Mesenchymal stem cell (in vitro differentiated cells and primary cell): ENCODE results near the gene ARSG.

Experiments
- DNase-seq: peaks from one replicate; pipeline ENCODE4 v3.0.0-alpha.2; 2013
- H2AFZ ChIP-seq: one replicate; pipeline ENCODE4 v1.6.1; 2013; ENCODE audit warnings: low read depth, mild to moderate bottlenecking, control low read depth, inconsistent platforms, low read length, moderate library complexity
- H2AK5ac ChIP-seq: 2 replicates; pipeline ENCODE4 v1.6.1; 2013; ENCODE audit warnings: low read length, moderate library complexity, mild to moderate bottlenecking, inconsistent platforms; ENCODE audit not compliant: severe bottlenecking
- H2BK120ac ChIP-seq: one replicate; pipeline ENCODE4 v1.6.1; 2013; ENCODE audit warnings: low read depth, mild to moderate bottlenecking, inconsistent platforms, low read length, moderate library complexity
- H2BK12ac ChIP-seq, 2 experiments: one replicate each; pipeline ENCODE4 v1.6.1; 2013; ENCODE audit warnings: inconsistent platforms in 2 of 2, low read length in 2 of 2, mild to moderate bottlenecking in 2 of 2, moderate library complexity in 2 of 2, control low read depth in 1 of 2
- H2BK15ac ChIP-seq: one replicate; pipeline ENCODE4 v1.6.1; 2013; ENCODE audit warnings: mild to moderate bottlenecking, low read depth, inconsistent platforms; ENCODE audit not compliant: poor library complexity, severe bottlenecking
- H2BK5ac ChIP-seq: 2 replicates; pipeline ENCODE4 v1.6.1; 2013; ENCODE audit warnings: low read depth, mild to moderate bottlenecking, low read length, control low read depth, inconsistent platforms; ENCODE audit not compliant: poor library complexity, severe bottlenecking
- H3K14ac ChIP-seq, 2 experiments: one replicate each; pipeline ENCODE4 v1.6.1; 2013; ENCODE audit warnings: inconsistent platforms in 2 of 2, low read length in 2 of 2, control low read depth in 1 of 2, mild to moderate bottlenecking in 1 of 2, moderate library complexity in 1 of 2
- H3K18ac ChIP-seq, 2 experiments: one replicate each; pipeline ENCODE4 v1.6.1; 2013; ENCODE audit warnings: inconsistent platforms in 2 of 2, low read length in 2 of 2, control low read depth in 1 of 2, low read depth in 1 of 2, mild to moderate bottlenecking in 1 of 2
- H3K23ac ChIP-seq, 2 experiments: one replicate each; pipeline ENCODE4 v1.6.1; 2013; ENCODE audit warnings: inconsistent platforms in 2 of 2, low read length in 2 of 2, mild to moderate bottlenecking in 2 of 2, moderate library complexity in 2 of 2, control low read depth in 1 of 2
- H3K27ac ChIP-seq: 2 replicates; pipeline ENCODE4 v1.5.1; 2013; ENCODE audit warnings: mild to moderate bottlenecking, moderate library complexity, low read length, control low read depth, inconsistent platforms; ENCODE audit not compliant: poor library complexity, severe bottlenecking
- H3K27me3 ChIP-seq, 2 experiments: 2 replicates each; pipeline versions ENCODE4 v1.6.1 to v1.7.0; 2013; ENCODE audit warnings: low read length in 2 of 2, mild to moderate bottlenecking in 2 of 2, moderate library complexity in 2 of 2, control low read depth in 1 of 2, inconsistent platforms in 1 of 2; ENCODE audit not compliant: control insufficient read depth in 1 of 2, insufficient read depth in 1 of 2
- H3K36me3 ChIP-seq, 2 experiments: 2 replicates each; pipeline versions ENCODE4 v1.6.1 to v1.7.0; 2013; ENCODE audit warnings: low read length in 2 of 2, control low read depth in 1 of 2, inconsistent platforms in 1 of 2, low read depth in 1 of 2, mild to moderate bottlenecking in 1 of 2; ENCODE audit not compliant: insufficient read depth in 2 of 2, control insufficient read depth in 1 of 2
- H3K4ac ChIP-seq, 2 experiments: one replicate each; pipeline ENCODE4 v1.6.1; 2013; ENCODE audit warnings: inconsistent platforms in 2 of 2, low read length in 2 of 2, mild to moderate bottlenecking in 2 of 2, moderate library complexity in 2 of 2, control low read depth in 1 of 2, low read depth in 1 of 2
- H3K4me1 ChIP-seq: 2 replicates; pipeline ENCODE4 v1.6.1; 2013; ENCODE audit warnings: low read depth, low read length, control low read depth; ENCODE audit not compliant: control insufficient read depth, insufficient read depth
- H3K4me2 ChIP-seq: 2 replicates; pipeline ENCODE4 v1.6.1; 2013; ENCODE audit warnings: low read length, mild to moderate bottlenecking, inconsistent platforms; ENCODE audit not compliant: poor library complexity, severe bottlenecking
- H3K4me3 ChIP-seq, 2 experiments: 2 replicates each; pipeline versions ENCODE4 v1.5.1 to v1.7.0; 2013; ENCODE audit warnings: low read length in 2 of 2, mild to moderate bottlenecking in 2 of 2, control low read depth in 1 of 2, low read depth in 1 of 2; ENCODE audit not compliant: insufficient read depth in 1 of 2
- H3K79me1 ChIP-seq: replicated peaks from 2 replicates; pipeline ENCODE4 v1.6.1; 2013; ENCODE audit warnings: mild to moderate bottlenecking, control low read depth, low read length, inconsistent platforms; ENCODE audit not compliant: poor library complexity, severe bottlenecking
- H3K9ac ChIP-seq: 2 replicates; pipeline ENCODE4 v1.7.0; 2013; ENCODE audit warnings: mild to moderate bottlenecking, low read length, moderate library complexity
- H3K9me3 ChIP-seq: 2 replicates; pipeline ENCODE4 v1.7.0; 2013; ENCODE audit warnings: mild to moderate bottlenecking, low read length; ENCODE audit not compliant: control insufficient read depth
- H4K8ac ChIP-seq: one replicate; pipeline ENCODE4 v1.6.1; 2013; ENCODE audit warnings: inconsistent platforms, mild to moderate bottlenecking, low read length, moderate library complexity
- H4K91ac ChIP-seq: one replicate; pipeline ENCODE4 v1.6.1; 2013; ENCODE audit warnings: mild to moderate bottlenecking, low read length, inconsistent platforms
- WGBS: methylation state at CpG from one replicate; pipeline ENCODE4 v1.1.7; 2013; ENCODE audit warnings: mixed read lengths; 5-methylcytosine and 5-hydroxymethylcytosine counted together

Gene ARSG

DNA sequence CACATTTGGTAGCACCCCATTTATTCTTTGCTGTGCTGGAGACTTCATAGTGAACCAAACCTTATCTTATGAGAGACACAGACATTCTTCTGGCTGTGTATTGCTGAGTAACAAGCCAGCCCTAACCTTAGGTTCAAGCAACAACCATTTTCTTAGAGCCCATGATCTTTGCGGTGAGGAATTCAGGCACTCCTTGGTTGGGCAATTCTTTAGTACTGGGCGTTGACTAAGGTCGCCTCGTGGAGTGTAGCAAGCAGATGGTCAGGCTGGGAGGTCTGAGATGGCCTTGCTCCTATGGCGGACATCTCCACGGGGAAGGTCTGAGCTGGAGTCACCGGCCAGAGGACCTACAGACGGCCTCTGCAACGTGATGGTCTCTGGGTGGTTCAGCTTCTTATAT lies 43.1 kb downstream of the ARSG start:
- no peak overlapping the region for H3K4me3 ChIP-seq
- 86% methylated on average over 9 of the region's 9 CpGs for WGBS
- no peak overlapping the region for H3K18ac ChIP-seq
- H3K9me3 ChIP-seq = no peaks in the 10 kb centered on the region
- H3K27me3 ChIP-seq = no peaks in the 10 kb centered on the region
- H3K36me3 ChIP-seq = no peaks in the 10 kb centered on the region
- no peak overlapping the region for H2BK120ac ChIP-seq
- H4K91ac ChIP-seq = no peak overlapping the region
- H2BK12ac ChIP-seq = no peak overlapping the region
- H3K4ac ChIP-seq = no peak overlapping the region
- no peak overlapping the region for H4K8ac ChIP-seq
- no peak overlapping the region for H3K14ac ChIP-seq
- no peak overlapping the region for H3K23ac ChIP-seq
- no peaks in the 10 kb centered on the region for H3K4me1 ChIP-seq
- no peak overlapping the region for H2AFZ ChIP-seq
- H3K9ac ChIP-seq = no peak overlapping the region
- H2BK5ac ChIP-seq = no peak overlapping the region
- H3K27ac ChIP-seq = no peak overlapping the region
- no peak overlapping the region for H2BK15ac ChIP-seq
- no peaks in the 10 kb centered on the region for H3K79me1 ChIP-seq
- H2AK5ac ChIP-seq = no peak overlapping the region
- peak; percentile 25 for DNase-seq
- no peak overlapping the region for H3K4me2 ChIP-seq

DNA sequence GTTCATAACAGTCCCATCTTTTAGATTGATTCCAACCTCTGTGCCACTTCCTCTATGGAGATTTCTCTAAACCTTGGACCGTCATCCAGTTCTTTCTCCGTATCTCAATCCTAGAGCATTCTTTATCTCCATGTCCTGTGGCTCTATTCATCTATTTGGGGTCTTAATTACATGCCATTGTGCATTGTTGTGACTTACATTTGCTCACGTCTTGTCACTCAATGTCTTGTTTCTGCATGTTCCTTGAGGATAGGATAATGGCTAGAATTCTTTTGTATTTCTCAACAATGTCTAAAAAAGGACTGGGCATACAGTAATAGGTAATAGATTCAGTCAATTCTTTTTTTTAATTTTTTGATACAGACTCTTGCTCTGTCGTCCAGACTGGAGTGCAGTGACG lies 50.2 kb downstream of the ARSG start:
- WGBS = 100% methylated on average over 5 of the region's 5 CpGs
- Histone ChIP-seq H3K79me1 (no peaks in the 10 kb centered on the region), H4K91ac (no peak overlapping the region), H2BK5ac (no peak overlapping the region), H3K36me3 (no peaks in the 10 kb centered on the region), H2AK5ac (no peak overlapping the region), H3K9ac (no peak overlapping the region), H3K4me1 (peaks cover 5% of the 10 kb centered on the region), H3K23ac (no peak overlapping the region), H2BK120ac (no peak overlapping the region), H3K14ac (no peak overlapping the region), H4K8ac (no peak overlapping the region), H3K9me3 (no peaks in the 10 kb centered on the region), H2BK15ac (no peak overlapping the region), H3K27me3 (no peaks in the 10 kb centered on the region), H2BK12ac (no peak overlapping the region), H2AFZ (no peak overlapping the region), H3K4ac (no peak overlapping the region), H3K4me2 (no peak overlapping the region), H3K18ac (no peak overlapping the region), H3K27ac (no peak overlapping the region), H3K4me3 (no peak overlapping the region)
- no peak for DNase-seq

DNA sequence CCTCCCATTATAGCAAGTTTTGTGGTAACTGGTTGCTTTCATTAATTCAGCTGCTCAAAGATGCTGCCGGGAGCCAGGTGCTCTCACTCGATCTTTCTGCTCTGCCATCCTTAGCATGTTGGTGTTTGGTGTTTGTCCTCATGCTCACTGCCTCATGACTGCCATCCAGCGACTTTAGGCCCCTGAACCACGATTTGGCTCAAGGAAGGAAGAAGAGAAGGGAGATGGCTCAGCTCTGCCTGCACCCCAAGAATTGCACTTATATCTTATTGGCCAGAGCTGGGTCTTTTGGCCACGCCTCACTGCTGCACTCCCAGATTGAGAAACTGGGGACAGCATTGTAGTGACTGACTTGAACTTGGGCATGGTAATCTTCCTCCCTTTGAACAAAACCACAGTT lies 52.7 kb downstream of the ARSG start:
- Histone ChIP-seq H3K9ac (no peak overlapping the region), H3K23ac (no peak overlapping the region), H3K18ac (peak overlapping the region in 1 of 2 experiments; percentile 18), H3K4ac (no peak overlapping the region), H3K27me3 (no peaks in the 10 kb centered on the region), H3K36me3 (no peaks in the 10 kb centered on the region), H4K91ac (no peak overlapping the region), H2BK12ac (no peak overlapping the region), H2BK15ac (no peak overlapping the region), H2AK5ac (no peak overlapping the region), H2BK120ac (no peak overlapping the region), H2BK5ac (no peak overlapping the region), H4K8ac (no peak overlapping the region), H2AFZ (no peak overlapping the region), H3K4me1 (peaks cover 8% of the 10 kb centered on the region), H3K4me2 (no peak overlapping the region), H3K14ac (no peak overlapping the region), H3K79me1 (no peaks in the 10 kb centered on the region), H3K9me3 (no peaks in the 10 kb centered on the region), H3K4me3 (no peak overlapping the region), H3K27ac (no peak overlapping the region)
- WGBS = 93% methylated on average over 5 of the region's 5 CpGs
- no peak for DNase-seq

DNA sequence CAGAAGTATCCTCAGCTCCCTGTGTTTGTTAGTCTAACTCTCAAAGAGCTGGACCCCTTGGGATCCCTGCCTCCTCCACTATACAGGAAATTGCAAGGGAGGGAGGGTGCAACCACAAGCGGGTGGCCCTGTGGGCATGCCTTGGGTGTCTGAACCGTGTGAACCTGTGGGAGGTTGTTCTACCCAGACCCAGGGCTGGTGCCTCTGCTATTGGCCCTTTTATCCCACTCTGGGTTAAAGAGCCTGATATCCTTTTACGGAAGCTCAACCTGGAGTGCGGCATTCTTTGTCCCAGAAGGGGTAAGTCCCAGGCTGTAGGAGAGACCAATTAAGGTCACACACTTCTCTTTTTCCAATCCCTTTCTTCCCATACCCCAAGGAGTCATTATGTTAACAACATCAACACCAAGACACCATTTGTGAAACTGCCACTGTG lies 53.4 kb downstream of the ARSG start:
- no peaks in the 10 kb centered on the region for H3K27me3 ChIP-seq
- H3K9me3 ChIP-seq = no peaks in the 10 kb centered on the region
- DNase-seq = no peak
- H2AK5ac ChIP-seq = no peak overlapping the region
- H2BK120ac ChIP-seq = no peak overlapping the region
- H3K23ac ChIP-seq = no peak overlapping the region
- H3K79me1 ChIP-seq = no peaks in the 10 kb centered on the region
- H2BK12ac ChIP-seq = peak overlapping the region in 1 of 2 experiments; percentile 37
- H3K4me3 ChIP-seq = no peak overlapping the region
- peak overlapping the region in 1 of 2 experiments; percentile 72 for H3K14ac ChIP-seq
- H3K4ac ChIP-seq = no peak overlapping the region
- H3K36me3 ChIP-seq = no peaks in the 10 kb centered on the region
- WGBS = 93% methylated on average over 4 of the region's 4 CpGs
- no peak overlapping the region for H2BK5ac ChIP-seq
- H3K4me1 ChIP-seq = peaks cover 8% of the 10 kb centered on the region
- H2BK15ac ChIP-seq = no peak overlapping the region
- peak overlapping the region in 1 of 2 experiments; percentile 11 for H3K18ac ChIP-seq
- no peak overlapping the region for H2AFZ ChIP-seq
- H4K91ac ChIP-seq = no peak overlapping the region
- no peak overlapping the region for H3K4me2 ChIP-seq
- H4K8ac ChIP-seq = peak overlapping the region; percentile 66
- no peak overlapping the region for H3K27ac ChIP-seq
- no peak overlapping the region for H3K9ac ChIP-seq
